WTC11 (cell line): ENCODE data around the gene CDCP1. TPM values are rescaled to one million over a fixed set of nuclear protein-coding genes. Genes with fewer than 3 reads are reported as not detected.

Experiments used
- ATAC-seq: fragments of 200-7000 bp; cut with Tn5 transposase; 2 replicates; pipeline ENCODE4 v1.10.0; 2021; ENCODE audit warnings: mild to moderate bottlenecking, moderate library complexity
- CTCF ChIA-PET: fragments of 300-600 bp; sonication (Branson Sonifier 250); formaldehyde crosslinking; loops from one replicate; lab custom pipeline; 2021; ENCODE audit warnings: antibody characterized with exemption; lab: Charles Lee
- POLR2A ChIA-PET: fragments of 350-600 bp; sonication (Branson Sonifier 250); formaldehyde crosslinking; loops from one replicate; lab custom pipeline; 2021; ENCODE audit warnings: antibody characterized with exemption; lab: Charles Lee
- DNase-seq: peaks from one replicate; pipeline ENCODE4 v3.0.0; 2021; ENCODE audit warnings: low spot score
- H3K27ac Mint-ChIP-seq: 2 replicates; pipeline ENCODE4 v1.8.0; 2021; ENCODE audit warnings: mixed read lengths
- H3K27me3 Mint-ChIP-seq: 2 replicates; pipeline ENCODE4 v1.8.0; 2021; ENCODE audit warnings: low read depth, mild to moderate bottlenecking, moderate library complexity, mixed read lengths
- H3K36me3 Mint-ChIP-seq: 2 replicates; pipeline ENCODE4 v1.8.0; 2021; ENCODE audit warnings: mixed read lengths
- H3K4me1 Mint-ChIP-seq: 2 replicates; pipeline ENCODE4 v1.8.0; 2022; ENCODE audit warnings: mixed read lengths
- H3K4me3 Mint-ChIP-seq: 2 replicates; pipeline ENCODE4 v1.8.0; 2021; ENCODE audit warnings: mild to moderate bottlenecking, moderate library complexity, mixed read lengths
- H3K9me3 Mint-ChIP-seq: 2 replicates; pipeline ENCODE4 v1.8.0; 2021; ENCODE audit warnings: mixed read lengths
- AFF4 ChIP-seq: sonication (generic); formaldehyde crosslinking; IDR thresholded peaks from 2 replicates; pipeline ENCODE4 v1.8.1; 2023; ENCODE audit warnings: mild to moderate bottlenecking, missing genetic modification reagents, borderline replicate concordance
- ATF2 ChIP-seq: sonication (generic); formaldehyde crosslinking; IDR thresholded peaks from 2 replicates; pipeline ENCODE4 v1.8.1; 2022; ENCODE audit warnings: low read depth, missing genetic modification reagents, borderline replicate concordance
- ATF6 ChIP-seq: sonication (generic); formaldehyde crosslinking; IDR thresholded peaks from 2 replicates; pipeline ENCODE4 v1.8.1; 2023; ENCODE audit warnings: mild to moderate bottlenecking, missing genetic modification reagents
- CDX4 ChIP-seq: fragments of 250-450 bp; sonication (Bioruptor Pico); IDR thresholded peaks from 2 replicates; pipeline ENCODE4 v1.9.0; 2021; ENCODE audit warnings: moderate library complexity, mild to moderate bottlenecking, inconsistent platforms, borderline replicate concordance
- ERG ChIP-seq: fragments of 250-450 bp; sonication (Bioruptor Pico); IDR thresholded peaks from 2 replicates; pipeline ENCODE4 v1.8.0; 2021; ENCODE audit warnings: mild to moderate bottlenecking
- FOXJ3 ChIP-seq: sonication (generic); formaldehyde crosslinking; IDR thresholded peaks from 2 replicates; pipeline ENCODE4 v1.9.0; 2021; ENCODE audit warnings: missing genetic modification reagents, mild to moderate bottlenecking, borderline replicate concordance
- FOXP1 ChIP-seq: sonication (generic); formaldehyde crosslinking; IDR thresholded peaks from 2 replicates; pipeline ENCODE4 v1.8.0; 2022; ENCODE audit warnings: missing genetic modification reagents, mild to moderate bottlenecking, moderate library complexity, borderline replicate concordance
- FOXP4 ChIP-seq: sonication (generic); formaldehyde crosslinking; IDR thresholded peaks from 2 replicates; pipeline ENCODE4 v1.8.0; 2022; ENCODE audit warnings: mild to moderate bottlenecking, missing genetic modification reagents
- GTF2I ChIP-seq: fragments of 250-450 bp; sonication (Bioruptor Pico); conservative IDR thresholded peaks from 2 replicates; pipeline ENCODE4 v1.4.0; 2021; ENCODE audit warnings: mild to moderate bottlenecking
- JUN ChIP-seq: sonication (generic); formaldehyde crosslinking; IDR thresholded peaks from 2 replicates; pipeline ENCODE4 v1.8.0; 2023; ENCODE audit warnings: mild to moderate bottlenecking, missing genetic modification reagents
- KAT7 ChIP-seq: sonication (generic); formaldehyde crosslinking; IDR thresholded peaks from 2 replicates; pipeline ENCODE4 v1.8.1; 2023; ENCODE audit warnings: missing genetic modification reagents, mild to moderate bottlenecking, borderline replicate concordance
- MAX ChIP-seq: sonication (generic); formaldehyde crosslinking; IDR thresholded peaks from 2 replicates; pipeline ENCODE4 v1.8.0; 2022; ENCODE audit warnings: mild to moderate bottlenecking, missing genetic modification reagents
- MYBL2 ChIP-seq: sonication (generic); formaldehyde crosslinking; IDR thresholded peaks from 2 replicates; pipeline ENCODE4 v1.8.1; 2023; ENCODE audit warnings: mild to moderate bottlenecking, moderate library complexity, missing genetic modification reagents
- NR1H2 ChIP-seq: sonication (generic); formaldehyde crosslinking; IDR thresholded peaks from 2 replicates; pipeline ENCODE4 v1.9.0; 2021; ENCODE audit warnings: mild to moderate bottlenecking, moderate library complexity, missing genetic modification reagents
- OVOL2 ChIP-seq: fragments of 250-450 bp; sonication (Bioruptor Pico); IDR thresholded peaks from 2 replicates; pipeline ENCODE4 v1.9.0; 2021; ENCODE audit warnings: mild to moderate bottlenecking, borderline replicate concordance
- PRRX2 ChIP-seq: fragments of 250-450 bp; sonication (Bioruptor Pico); IDR thresholded peaks from 2 replicates; pipeline ENCODE4 v1.8.0; 2021; ENCODE audit warnings: mild to moderate bottlenecking
- SMAD3 ChIP-seq: sonication (generic); formaldehyde crosslinking; IDR thresholded peaks from 2 replicates; pipeline ENCODE4 v1.8.0; 2022; ENCODE audit warnings: missing genetic modification reagents, mild to moderate bottlenecking, borderline replicate concordance
- TEAD1 ChIP-seq: sonication (generic); formaldehyde crosslinking; IDR thresholded peaks from 2 replicates; pipeline ENCODE4 v1.8.0; 2022; ENCODE audit warnings: mild to moderate bottlenecking, missing genetic modification reagents
- ZNF396 ChIP-seq: fragments of 250-450 bp; sonication (Bioruptor Pico); IDR thresholded peaks from 2 replicates; pipeline ENCODE4 v1.8.0; 2021; ENCODE audit warnings: mild to moderate bottlenecking, moderate library complexity, borderline replicate concordance
- ZNF423 ChIP-seq: fragments of 250-450 bp; sonication (Bioruptor Pico); IDR thresholded peaks from 2 replicates; pipeline ENCODE4 v2.1.2; 2022; ENCODE audit warnings: mild to moderate bottlenecking, moderate library complexity
- total RNA-seq: library from RNA; stranded (reverse); gene quantifications from 3 replicates; pipeline ENCODE4 v1.2.3, GENCODE V29; 2021

Gene CDCP1
- total RNA-seq, 1 experiment from 2014 or later = 14.6 TPM

- no peak for TF ChIP-seq ATF2 (CRISPR knock-in tag)
- TF ChIP-seq ATF6 (CRISPR knock-in tag) = no peak
Measured at GRCh38 chr3:45134758-45135521, 11.2 kb downstream of the CDCP1 start (continued).

GRCh38 chr3:45132568-45133211 lies 13.5 kb downstream of the CDCP1 start:
- peaks cover 5% of the 10 kb centered on the region for H3K4me1 Mint-ChIP-seq
- no peaks in the 10 kb centered on the region for H3K9me3 Mint-ChIP-seq
- TF ChIP-seq OVOL2 (CRISPR knock-in tag) (no peak), AFF4 (no peak), CDX4 (CRISPR knock-in tag) (no peak), NR1H2 (CRISPR knock-in tag) (no peak), ZNF396 (no peak), MAX (CRISPR knock-in tag) (no peak), FOXJ3 (no peak), ERG (CRISPR knock-in tag) (no peak), GTF2I (CRISPR knock-in tag) (no peak)
- CTCF ChIA-PET = interaction anchor here (0.6 kb wide), 1 partner anchor 13 kb away, joined by 3 read pairs; the partner anchor contains the start of gene CDCP1
- H3K36me3 Mint-ChIP-seq = no peaks in the 10 kb centered on the region
- ATAC-seq (no peak), DNase-seq (no peak)
- H3K27me3 Mint-ChIP-seq = no peaks in the 10 kb centered on the region
- no peak overlapping the region for H3K27ac Mint-ChIP-seq
- H3K4me3 Mint-ChIP-seq = no peak overlapping the region
- POLR2A ChIA-PET = interaction anchor here (0.7 kb wide), 1 partner anchor 527 kb away, joined by 4 read pairs; no protein-coding TSS in a partner anchor

- Mint-ChIP-seq H3K4me1 (0 out of 2 replicates have a peak, but pooled peaks cover 2% of the 10 kb centered on the region), H3K9me3 (no peaks in the 10 kb centered on the region), H3K36me3 (no peaks in the 10 kb centered on the region), H3K27me3 (no peaks in the 10 kb centered on the region), H3K4me3 (no peak overlapping the region), H3K27ac (no peak overlapping the region)
- no peak for ATAC-seq
- ChIA-PET CTCF (no interaction called here), POLR2A (no interaction called here)
- no peak for DNase-seq
- TF ChIP-seq PRRX2 (no peak), MYBL2 (CRISPR knock-in tag) (no peak), SMAD3 (CRISPR knock-in tag) (no peak), ZNF423 (CRISPR knock-in tag) (no peak), TEAD1 (CRISPR knock-in tag) (no peak), FOXP4 (CRISPR knock-in tag) (no peak), GTF2I (CRISPR knock-in tag) (no peak), NR1H2 (CRISPR knock-in tag) (no peak), FOXP1 (CRISPR knock-in tag) (no peak), KAT7 (CRISPR knock-in tag) (no peak), ZNF396 (no peak), JUN (CRISPR knock-in tag) (no peak)
Measured at GRCh38 chr3:45131201-45131600, 15.0 kb downstream of the CDCP1 start.
